ENCODE data around the gene ZNF280B.
"Not testable (repeated sequence)": the region's sequence is repeated elsewhere in the genome, so short reads cannot be mapped to it uniquely, and the experiment has no call there.

ZNF280B gene

DNA sequence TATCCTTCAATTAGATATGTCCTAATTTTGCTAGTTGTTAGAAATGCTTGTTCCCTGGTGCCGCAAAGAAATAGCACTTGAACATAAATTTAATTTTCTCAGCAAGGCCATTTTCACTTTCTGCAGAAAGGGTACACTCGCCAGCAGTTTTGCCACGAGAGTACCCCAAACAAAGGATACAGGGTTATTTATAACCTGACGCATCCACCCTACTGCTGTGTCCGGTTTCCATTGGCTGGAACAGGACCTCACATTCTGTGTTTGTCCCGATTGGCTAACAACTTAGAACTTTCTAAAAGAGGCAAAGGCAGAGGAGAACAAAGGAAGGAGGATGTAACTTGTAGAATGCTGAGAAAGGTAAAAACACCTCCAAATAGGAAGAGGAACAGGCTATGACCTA, 1.4 kb upstream of the ZNF280B start:
- DNase-seq (ENCODE audit: low read depth in 2 of 2) = not testable (repeated sequence)

DNA sequence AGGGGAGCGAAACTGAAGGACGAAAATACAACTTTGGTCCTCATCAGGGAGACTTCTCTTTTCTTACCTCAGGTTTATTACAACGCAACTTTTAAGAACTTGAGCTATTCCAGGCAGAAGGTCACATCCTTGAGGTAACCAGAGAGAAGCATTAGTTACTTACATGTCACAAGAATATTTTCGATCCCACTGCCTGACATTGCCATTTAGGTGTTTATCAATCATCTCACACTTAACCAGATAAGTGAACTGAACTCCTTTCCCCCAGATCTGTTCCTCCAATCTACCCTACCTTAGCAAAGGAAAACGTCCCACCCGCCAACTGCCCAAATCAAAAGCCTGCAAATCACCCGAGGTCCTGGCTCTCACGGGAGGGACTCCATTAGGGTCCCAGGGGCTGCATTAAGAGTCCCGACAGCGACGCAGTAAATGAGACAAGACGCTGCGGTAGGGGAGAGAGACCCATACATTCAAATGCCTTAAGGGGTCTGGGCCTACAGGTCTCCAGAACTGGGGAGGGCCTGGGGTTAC, 734 bp downstream of the ZNF280B start:
- no peak for DNase-seq (ENCODE audit: low read depth in 2 of 2)

DNA sequence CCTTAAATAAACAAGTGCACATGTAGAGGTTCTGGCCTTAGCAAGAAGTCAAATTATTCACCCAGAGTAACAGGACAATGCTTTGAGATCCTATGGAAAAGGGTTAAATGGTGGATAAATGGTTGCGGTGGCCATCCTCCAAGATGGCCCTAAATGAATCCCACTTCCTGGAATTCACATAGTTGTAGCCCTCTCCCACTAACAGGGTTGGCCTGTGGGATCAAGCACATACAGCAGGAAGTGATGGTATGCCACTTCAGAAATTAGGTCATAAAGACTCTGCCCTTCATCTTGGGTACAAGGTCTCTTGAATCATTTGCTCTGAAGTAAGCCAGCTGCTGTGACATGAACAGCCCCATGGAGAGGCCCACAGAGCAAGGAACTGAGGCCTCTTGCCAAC, 1.8 kb downstream of the ZNF280B start:
- no peak for DNase-seq (ENCODE audit: low read depth in 2 of 2)

DNA sequence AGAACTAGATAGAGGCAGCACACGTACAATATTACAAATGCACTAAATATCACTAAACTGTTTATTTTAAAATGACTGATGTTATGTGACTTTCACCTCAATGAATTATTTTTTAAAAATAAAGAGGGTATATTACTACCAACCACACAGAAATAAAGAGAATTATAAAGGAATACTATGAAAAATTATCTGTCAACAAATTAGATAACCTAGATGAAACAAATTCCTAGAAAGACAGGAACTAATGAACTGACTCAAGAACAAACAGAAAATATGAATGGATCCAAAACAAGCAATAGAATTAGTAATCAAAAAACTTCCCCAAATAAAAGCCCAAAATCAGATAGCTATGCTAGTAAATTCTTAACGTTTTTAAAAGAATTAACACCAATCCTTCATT, 10.3 kb downstream of the ZNF280B start:
- no peak for DNase-seq (ENCODE audit: low read depth in 2 of 2)

DNA sequence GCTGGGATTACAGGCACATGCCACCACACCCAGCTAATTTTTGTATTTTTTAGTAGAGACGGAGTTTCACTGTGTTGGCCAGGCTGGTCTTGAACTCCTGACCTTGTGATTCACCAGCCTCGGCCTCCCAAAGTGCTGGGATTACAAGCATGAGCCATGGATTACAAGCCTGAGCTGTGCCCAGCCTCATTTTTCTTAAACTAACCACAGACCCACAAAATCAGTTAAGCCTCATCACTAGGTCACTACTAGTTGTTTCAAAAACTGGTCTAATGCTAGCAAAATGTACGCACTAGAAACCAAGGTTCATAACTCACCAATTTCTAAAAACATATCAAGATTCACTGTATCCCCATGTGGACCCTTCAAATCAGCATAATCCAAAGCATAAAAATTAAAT, 17.0 kb downstream of the ZNF280B start:
- not testable (repeated sequence) for DNase-seq (ENCODE audit: low read depth in 2 of 2)

DNA sequence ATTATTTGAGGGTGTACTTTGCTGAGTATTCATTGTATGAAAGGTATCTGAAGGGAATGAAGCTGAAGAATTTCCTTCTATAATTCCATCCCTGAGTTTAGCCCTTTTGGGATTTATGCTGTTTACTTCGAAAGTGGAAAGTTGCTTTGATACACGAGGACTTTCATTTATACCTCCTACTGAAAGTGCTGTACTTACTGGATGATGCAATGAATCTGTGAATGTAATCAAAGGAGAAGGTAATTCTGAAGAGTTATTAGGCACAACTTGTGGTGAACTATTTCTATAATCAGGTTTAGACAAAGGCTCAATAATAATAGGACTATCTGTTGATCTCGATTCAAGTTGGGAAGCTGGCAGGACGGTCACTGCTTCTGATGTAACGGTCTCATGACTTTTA, 19.8 kb downstream of the ZNF280B start:
- DNase-seq (ENCODE audit: low read depth in 2 of 2) = no peak

DNA sequence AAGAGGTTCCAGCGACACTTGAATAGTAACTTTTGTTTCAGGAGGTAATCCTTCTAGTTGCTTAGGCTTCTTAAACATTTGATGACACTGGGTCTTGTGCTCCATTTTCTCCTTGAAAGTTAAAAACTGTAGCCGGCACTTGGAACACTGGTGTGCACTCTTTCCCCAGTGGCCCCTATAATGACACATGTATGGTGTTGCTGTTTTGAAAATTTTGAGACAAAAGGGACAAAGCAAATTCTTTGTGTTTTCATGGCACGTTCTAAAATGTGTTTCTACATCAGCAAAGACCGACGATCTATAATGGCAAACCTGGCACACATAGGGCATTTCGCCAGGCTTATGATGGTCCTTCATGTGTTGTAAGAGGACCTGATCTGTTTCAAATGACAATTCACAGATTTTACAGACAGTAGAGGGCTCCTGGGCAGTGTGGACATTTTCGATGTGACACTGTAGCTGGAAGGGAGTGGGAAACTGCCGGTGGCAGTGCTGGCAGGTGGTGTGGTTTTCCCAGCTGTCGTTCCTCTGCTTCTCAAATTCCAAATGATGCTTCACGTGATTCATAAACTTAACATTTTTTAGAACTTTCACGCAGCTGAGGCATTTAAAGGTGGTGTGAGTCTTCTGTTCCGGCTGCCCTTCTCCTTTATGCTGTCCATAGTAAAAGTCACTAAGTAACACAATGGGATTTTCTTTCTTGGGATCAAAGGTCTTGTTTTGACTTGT, 20.5 kb downstream of the ZNF280B start:
- DNase-seq (ENCODE audit: low read depth in 2 of 2) = no peak

DNA sequence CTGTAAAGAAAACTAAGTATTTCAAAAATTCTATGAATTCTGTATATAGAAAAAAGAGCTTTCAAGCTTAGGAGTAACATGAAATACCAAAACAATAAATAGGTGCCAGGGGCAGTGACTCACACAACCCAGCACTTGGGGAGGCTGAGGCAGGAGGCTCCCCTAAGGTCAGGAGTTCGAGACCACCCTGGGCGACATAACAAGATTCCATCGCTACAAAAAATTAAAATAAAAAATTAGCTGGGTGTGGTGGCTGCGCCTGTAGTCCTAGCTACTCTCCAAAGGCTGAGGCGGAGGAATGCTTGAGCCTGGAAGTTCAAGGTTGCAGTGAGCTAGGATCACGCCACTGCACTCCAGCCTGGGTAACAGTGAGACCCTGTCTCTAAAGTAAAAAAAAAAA, 21.5 kb downstream of the ZNF280B start:
- no peak for DNase-seq (ENCODE audit: low read depth in 2 of 2)

DNA sequence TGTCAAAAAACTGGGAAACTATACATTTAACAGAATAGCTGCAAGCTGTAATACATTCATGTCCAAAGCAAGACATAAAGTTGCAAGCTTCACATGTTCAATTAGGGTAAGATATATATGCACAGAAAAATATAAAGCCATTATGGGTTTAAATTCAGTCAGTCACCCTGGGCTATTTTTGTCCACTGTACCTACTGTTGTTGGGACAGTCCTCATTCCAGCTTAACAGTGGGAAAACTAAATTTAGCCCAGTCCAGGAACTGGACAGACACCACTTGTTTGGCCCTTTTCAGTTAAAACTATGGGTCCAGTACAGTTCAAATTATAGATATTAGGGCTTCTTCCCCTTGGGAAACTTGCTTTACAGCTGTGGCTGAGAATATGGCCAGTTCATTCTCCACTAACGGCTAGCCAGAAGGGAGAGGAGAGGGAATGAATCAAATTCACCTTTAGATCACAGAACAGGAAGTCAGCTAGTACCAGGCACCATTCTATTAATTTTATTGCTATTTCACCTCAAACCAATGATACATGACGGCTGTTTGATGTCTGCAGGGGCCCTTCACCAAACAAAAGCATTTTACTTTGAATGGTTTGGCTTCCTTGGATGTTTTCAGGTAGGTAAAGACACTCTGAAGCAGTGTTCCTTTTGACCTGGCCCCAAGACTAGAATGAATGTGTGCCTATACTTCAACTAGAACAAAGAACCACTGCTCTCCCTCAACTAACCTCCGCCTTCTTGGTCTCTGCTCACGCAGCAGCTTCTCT, 22.2 kb downstream of the ZNF280B start:
- no peak for DNase-seq (ENCODE audit: low read depth in 2 of 2)

DNA sequence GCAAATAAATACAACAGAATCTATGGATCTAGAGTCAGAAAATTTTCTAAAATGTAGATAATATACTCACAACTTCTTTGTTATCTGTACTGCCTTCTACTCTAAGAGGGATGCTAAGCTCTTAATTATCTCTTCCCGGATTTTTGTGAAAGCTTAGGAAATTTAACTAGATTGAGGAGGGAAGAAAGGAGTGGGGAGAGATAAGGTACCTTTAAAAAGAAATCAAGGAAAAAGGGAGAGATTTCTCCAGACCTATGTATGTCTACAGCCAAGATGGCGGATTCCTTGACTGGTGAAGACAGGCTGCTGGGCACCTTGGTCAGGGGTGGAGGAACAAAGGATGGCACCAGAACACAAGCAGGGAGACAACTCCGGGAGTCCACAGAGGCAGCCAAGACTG, 23.0 kb downstream of the ZNF280B start:
- DNase-seq (ENCODE audit: low read depth in 2 of 2) = no peak

DNA sequence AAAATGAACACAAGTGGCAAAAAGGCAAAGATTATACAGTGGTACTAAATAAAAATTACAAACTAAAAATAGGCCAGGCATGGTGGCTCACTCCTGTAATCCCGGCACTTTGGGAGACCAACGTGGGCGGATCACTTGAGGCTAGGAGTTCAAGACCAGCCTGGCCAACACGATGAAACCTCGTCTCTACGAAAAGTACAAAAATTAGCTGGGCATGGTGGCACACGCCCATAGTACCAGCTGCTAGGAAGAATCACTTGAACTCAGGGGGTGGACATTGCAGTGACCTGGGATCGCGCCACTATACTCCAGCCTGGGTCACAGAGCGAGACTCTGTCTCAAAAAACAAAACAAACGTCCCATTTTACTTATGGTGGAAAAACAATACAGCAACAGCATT, 24.5 kb downstream of the ZNF280B start:
- no peak for DNase-seq (ENCODE audit: low read depth in 2 of 2)

DNA sequence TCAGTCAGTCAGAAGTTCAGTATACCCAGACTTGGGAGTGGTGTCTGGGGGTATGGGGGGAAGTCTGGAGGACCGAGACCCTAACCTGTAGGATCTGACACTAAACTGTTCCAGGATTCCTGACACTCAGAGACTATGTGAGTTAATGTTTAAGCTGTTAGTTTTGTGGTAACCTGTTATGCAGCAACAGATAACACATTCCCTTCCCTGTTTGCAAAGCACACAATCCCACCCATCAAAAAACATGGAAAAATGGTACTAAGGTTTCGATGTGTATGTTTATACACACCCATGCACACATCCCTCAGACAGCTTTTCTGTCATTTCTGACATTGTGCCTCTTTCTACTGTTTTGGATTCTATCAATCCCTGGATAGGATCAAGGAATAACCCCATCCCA, 27.6 kb downstream of the ZNF280B start:
- DNase-seq (ENCODE audit: low read depth in 2 of 2) = no peak

DNA sequence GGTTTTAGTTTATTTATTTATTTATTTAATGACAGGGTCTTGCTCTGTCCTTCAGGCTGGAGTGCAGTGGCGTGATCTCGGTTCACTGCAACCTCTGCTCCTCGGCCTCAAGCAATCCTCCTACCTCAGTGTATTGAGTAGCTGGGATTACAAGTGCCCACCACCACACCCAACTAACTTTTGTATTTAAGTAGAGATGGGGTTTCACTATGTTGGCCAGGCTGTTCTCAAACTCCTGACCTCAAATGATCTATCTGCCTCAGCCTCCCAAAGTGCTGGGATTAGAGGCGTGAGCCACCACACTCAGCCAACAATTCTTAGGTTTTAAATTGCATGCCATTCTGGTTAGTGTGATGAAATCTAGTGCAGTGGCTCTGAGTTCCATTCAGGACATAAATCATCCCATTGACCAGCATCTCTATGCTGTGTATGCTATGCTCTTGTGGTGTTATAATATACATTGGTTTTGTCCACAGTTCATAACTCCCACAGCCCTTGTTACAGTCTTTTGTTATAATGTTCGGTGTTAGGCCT, 28.5 kb downstream of the ZNF280B start:
- DNase-seq (ENCODE audit: low read depth in 2 of 2) = no peak

DNA sequence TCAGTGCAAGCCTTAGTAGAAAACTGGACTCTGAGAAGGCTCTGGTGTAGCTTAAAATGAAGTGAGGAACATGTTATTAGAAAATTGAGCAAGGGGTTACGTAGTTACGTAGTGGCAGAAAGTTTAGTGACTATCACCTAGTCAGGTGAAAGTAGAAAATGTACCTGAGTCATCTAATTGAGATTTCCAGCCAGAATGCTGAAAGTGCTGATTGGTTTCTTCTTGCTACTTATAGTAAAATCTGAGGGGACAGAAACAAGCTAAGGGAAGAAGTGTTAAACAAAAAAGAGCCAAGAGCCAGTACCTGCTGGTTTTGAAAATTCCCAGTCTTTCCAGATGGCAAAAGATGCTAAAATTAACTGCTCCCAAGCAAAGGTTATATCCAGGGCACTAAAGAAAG, 29.4 kb downstream of the ZNF280B start:
- DNase-seq (ENCODE audit: low read depth in 2 of 2) = no peak

DNA sequence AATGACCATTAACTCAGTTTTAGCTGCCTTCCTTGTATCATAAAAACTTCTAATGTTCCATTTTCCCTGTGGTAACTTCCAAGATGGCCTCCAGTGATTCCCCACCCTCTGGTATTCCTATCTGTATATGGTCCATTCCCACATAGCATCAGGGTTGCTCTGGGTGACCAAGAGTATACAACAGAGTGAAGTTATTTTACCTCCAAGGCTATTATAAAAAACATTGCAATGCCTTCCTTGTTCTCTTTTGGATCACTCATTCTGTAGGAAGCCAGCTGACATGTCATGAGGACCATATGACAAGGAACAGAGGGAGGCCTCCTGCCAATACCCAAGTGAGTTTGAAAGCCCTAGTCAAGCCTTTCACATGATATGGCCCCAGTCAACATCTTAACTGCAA, 30.1 kb downstream of the ZNF280B start:
- DNase-seq (ENCODE audit: low read depth in 2 of 2) = no peak

DNA sequence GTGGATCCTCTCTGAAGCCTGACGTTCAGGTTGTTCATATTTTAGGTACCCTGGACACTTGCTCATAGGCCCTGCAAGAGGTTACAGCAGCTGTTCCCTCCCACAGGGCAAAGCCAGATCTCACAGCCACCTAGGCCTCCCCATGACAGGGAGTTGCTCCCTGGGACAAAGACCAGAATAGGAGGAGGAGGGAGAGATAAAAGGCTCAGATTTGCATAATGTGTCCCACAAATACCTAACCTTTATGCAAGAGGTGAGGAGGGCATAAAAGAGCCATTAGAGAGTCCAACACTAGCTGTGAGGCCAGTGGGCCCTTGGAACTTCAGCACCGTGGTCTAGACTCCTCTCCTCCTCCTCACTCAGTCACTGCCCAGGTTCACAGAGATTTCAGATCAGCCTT, 33.8 kb downstream of the ZNF280B start:
- DNase-seq (ENCODE audit: low read depth in 2 of 2) = no peak

DNA sequence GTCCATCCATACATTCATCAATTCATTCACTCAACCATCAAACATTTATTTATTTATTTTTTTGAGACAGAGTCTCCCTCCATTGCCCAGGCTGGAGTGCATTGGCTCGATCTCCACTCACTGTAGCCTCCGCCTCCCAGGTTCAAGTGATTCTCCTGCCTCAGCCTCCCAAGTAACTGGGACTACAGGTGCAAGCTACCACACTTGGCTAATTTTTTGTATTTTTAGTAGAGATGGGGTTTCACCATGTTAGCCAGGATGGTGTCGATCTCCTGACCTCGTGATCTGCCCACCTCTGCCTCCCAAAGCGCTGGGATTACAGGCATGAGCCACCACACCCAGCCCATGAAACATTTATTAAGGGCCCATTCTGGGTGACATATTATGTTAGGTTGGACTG, 37.4 kb downstream of the ZNF280B start:
- not testable (repeated sequence) for DNase-seq (ENCODE audit: low read depth in 2 of 2)

DNA sequence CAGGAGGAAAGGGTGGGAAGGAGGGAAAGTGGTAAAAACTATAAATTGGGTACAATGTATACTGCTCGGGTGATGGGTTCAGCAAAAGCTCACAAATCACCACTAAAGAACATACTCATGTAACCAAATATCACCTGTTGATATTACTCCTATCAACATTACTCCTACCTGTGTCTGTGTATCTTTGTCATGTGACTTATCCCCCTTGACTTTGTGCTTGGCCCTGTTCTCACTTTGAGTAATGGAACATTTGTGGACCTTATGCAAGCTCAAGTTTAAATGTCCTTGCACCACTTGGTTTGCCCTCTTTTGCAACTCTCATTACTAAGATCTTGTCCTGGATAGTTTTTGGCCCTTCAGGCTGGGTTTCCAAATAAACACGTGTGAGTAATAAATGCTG, 39.0 kb downstream of the ZNF280B start:
- no peak for DNase-seq (ENCODE audit: low read depth in 2 of 2)

DNA sequence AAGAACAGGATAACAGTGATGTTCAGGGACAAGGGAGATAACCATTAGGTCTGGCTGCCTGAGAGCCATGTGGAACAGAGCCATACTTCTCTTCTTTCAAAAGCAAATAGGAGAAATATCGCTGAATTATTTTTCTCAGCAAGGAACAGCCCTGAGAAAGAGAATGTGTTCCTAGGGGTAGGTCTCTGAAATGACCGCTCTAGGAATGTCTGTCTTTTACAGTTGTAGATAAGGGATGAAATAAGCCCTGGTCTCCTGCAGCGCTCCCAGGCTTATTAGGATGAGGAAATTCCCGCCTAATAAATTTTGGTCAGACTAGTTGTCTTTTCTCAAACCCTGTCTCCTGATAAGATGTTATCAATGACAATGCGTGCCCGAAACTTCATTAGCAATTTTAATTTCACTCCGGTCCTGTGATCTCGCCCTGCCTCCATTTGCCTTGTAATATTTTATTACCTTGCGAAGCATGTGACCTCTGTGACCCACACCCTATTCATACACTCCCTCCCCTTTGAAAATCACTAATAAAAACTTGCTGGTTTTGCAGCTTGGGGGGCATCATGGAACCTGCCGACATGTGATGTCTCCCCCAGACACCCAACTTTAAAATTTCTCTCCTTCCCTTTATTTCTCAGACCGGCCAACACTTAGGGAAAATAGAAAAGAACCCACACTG, 39.6 kb downstream of the ZNF280B start:
- not testable (repeated sequence) for DNase-seq (ENCODE audit: low read depth in 2 of 2)

DNA sequence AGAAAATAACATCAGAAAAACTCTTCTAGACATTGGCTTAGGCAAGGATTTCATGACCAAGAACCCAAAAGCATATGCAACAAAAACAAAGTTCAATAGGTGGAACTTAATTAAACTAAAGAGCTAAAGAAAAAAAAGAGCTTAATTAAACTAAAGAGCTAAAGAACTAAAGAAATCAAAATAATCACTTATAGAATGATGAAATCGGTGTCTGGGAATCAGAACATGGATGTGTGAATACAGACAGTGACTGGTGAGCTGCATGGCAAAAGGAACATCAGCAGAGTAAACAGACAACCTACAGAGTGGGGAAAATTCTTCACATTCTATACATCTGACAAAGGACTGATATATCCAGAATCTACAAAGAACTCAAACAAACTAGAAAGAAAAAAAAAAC, 41.4 kb downstream of the ZNF280B start:
- no peak for DNase-seq (ENCODE audit: low read depth in 2 of 2)

DNA sequence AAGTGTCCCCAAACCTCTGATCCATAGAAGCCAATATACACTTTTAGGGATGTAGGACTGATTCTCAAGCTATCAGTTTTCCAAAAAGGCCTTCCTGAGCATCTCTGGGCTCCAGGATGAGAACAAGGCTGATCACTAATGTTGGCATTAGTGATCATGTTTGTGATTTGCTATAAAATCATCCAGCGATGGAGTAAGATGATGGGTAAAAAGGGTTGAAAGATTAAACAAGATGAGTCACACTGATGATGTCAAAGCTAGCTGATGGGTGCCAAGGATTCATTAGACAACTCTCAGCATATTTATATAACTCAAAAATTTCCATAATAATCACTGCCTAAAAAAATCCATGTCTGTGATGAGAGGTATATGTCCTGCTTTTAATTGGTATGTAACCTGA, 42.8 kb downstream of the ZNF280B start:
- DNase-seq (ENCODE audit: low read depth in 2 of 2) = no peak

DNA sequence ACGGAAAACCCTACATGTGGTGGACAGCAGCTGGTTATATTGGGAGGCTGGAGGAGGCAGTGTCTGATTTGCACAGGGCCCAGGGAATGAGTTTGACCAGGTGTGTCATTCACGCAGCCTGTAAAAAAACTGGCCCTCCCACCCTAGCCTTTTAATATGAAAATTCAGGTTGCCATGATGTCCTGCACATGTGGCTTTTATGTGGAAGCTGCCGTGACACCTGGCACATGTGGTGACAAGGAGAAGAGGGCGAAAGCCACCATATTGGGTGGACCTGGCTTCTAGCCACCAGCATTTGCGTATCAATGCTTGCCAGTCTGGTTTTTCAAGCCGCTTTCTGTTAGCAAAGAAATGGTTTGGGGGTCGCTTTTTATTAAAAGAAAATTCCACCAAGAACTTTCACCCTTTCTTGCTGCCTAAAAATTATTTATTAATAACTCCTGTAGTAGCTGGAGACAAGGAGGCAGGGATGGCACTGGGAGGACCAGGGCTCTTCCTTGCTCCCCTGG, 43.4 kb downstream of the ZNF280B start:
- no peak for DNase-seq (ENCODE audit: low read depth in 2 of 2)

Data from stimulated activated CD4-positive, alpha-beta T cell treated with anti-CD3 and anti-CD28 coated beads, Interleukin-12 subunit alpha, Interleukin-12 subunit beta, amount 100 ng/mL, for 24 hours (primary cell).